GM18498 (cell line): ENCODE data around the gene SPTB.

ENCODE experiments used
- ATAC-seq: cut with Tn5 transposase; IDR thresholded peaks from one replicate; pipeline ENCODE4 v1.9.1; 2021; ENCODE audit warnings: mild to moderate bottlenecking, moderate library complexity; ENCODE audit not compliant: unreplicated experiment

SPTB gene

DNA sequence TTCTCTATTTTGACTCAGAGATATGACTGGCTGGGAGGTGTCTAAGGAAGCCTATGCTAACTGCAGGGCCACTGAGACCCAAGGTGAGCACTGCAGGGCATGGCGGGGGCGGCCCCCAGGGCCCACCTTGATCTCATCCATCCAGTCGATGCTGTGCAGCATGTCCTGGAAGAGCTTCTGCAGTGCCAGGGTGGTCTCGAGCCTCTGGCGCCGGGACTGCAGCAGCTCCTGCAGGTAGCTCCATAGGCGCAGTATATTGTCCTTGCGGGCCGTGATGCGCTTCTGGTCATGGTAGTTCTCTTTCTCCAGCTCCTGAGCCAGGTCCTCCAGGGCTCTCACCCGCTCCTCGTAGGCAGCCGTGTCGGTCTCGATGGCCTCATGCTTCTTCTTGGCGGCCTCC lies 84.5 kb downstream of the SPTB start:
- ATAC-seq, result no peak

DNA sequence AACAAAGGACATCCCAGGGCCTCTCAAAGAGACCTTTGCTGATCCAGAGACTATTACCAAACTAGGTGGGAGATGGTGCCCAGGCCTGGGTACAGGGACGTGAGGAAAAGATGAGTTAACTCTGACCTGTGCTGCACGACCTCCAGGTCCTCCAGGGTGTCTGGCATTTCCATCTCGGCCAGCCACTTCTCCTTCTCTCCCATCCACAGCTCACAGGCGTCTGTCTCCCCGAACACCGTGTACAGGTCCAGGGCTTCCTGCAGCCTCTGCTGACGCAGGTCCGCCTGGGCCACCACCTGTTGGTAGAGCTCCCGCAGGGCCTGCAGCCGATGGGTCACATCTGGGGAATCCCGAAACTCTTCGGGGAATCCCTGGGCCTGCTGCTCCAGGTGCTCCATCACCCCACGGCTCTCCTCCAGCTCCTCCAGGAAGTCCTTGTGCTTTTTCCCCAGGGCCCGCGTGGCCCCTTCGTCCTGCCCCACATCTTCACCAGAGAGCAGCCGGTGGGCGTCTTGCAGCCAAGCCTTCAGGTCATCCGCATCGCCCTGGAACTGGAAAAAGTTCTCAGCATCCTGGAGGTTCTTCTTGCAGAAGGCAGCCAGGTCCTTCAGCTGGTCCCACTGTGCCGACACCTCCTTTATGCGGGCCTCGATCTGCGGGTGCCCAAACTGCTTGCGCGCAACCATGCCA lies 86.7 kb downstream of the SPTB start:
- ATAC-seq, result no peak

DNA sequence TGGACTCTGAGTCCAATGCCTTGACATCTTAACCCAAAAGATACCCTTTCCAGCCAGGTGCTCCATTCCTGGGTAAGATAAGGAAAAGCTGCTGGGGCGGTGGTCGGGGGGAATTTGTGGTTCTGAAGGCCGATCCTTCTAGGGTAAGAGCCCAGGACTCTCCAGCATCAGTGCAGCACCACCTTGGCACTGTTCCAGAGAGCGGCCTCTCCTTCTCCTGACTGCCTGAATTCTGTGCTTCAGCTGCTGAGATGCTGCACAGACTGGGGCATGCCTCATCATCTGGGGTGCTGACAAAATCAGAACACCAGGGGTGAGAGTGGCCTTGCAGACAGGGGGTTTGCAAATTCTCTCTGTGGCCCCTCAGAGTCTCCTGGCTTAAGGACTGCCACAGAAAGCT lies 87.5 kb downstream of the SPTB start:
- ATAC-seq, result no peak

DNA sequence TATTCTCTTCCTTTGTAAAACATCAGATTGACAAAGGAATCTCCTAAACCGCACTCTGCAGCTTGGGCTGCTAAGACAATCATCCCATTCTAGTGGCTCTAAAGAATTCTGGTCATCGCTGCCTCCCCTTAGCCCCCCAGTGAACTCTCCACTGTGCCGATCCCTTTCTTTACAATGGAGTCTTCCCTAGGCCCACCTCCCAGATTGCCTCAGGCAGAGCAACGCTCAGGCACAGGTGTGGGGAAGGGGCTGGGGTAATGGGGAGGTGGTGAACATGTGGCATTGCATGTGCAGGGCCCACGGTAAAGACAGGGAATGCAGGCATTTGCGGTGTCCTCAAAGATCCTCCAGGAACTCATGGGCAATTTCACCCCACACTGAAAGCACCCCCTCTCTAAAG lies 89.2 kb downstream of the SPTB start:
- no peak for ATAC-seq

DNA sequence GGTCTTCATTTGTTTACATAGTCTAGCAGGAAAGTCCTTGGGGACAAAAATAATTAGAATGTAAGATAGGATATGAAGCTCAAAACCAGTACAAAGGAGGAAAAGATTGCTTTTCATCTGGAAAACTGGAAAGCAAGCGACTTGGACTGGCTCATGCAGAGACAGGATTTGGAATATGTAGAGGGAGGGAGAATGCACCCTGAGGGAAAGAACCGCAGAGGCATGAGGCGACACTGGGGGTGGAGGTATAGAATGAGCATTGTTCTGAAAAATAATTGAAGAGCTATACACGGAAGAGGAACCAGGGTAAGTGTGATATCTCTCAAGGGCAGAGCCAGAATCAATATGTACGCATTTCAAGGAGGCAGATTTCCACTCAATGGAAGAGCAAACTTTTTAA lies 90.0 kb downstream of the SPTB start:
- no peak for ATAC-seq

DNA sequence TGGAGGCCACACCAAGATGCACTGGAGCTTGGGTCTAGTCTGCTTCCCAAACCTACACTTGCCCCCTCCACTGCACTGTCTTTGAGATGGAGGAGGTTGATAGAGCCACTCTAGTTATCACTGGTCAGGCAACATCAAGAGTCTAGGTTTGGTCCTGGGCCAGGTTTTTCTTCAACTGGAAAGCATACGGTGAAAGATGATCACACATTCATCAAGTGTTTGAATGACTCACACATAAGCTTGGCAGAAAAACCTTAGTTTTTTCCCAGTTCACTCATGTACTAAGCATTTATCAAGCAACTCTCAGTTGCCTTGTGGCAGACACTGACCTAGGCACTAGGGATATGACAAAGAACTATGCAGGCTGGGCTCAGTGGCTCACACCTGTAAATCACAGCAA lies 91.0 kb downstream of the SPTB start:
- ATAC-seq, result no peak

DNA sequence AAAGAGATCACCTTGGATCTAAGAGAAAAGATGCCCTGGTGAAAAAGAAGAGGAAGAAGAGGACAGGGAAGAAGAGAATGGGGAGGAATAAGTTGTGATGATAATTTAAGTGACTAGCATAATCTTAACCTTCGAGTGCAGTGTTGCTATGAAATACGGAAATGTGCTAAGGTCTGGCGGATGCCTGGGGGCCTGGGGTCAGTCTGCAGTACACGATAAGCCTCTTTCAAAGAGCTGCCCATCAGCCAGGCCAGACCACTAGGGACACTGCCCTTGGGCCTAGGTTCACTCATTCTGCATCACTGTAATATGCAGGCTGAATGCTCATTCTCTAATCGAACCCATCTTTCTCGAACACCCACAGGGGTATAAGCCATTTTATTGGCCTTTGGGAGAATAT lies 92.1 kb downstream of the SPTB start:
- no peak for ATAC-seq

DNA sequence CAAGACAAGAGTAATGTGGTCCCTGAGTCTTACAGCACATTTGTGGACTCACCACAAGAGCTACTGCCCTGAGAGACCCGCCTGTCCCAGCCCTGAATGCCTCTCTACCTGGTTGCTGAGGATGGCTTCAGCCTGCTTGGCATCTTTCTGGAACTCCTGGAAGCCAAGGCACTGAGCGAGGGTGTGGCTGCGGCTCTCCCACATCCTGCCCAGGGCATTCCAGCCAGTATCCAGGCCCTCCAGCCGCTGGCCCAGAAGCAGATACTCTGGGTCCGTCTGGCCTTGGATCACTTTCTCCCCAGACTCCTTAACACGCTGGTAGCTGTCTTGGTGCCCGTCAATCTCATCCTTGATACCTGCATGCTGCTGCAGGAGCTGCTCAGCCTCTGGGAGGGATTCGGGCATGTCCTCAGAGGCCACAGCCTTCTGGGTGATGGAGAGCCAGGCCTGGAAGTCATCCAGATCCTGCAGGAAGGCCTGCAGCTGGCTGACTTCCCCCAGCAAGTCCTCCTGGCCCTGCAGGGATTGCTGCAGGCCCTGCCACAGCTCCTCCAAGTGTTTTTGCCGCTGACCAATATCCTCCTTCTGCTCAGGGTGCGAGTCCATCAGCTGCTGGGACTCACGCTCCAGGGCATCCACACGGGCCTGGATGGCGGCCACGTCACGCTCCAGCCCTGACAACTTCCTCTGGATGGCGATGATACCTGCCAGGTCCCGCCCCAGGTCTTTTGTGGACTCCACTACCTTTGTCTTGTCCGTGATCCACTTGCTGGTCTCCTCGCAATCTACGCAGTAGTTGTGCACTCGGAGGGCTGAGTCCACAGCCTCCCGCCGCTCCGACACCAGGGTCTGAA lies 93.2 kb downstream of the SPTB start:
- ATAC-seq, result no peak

DNA sequence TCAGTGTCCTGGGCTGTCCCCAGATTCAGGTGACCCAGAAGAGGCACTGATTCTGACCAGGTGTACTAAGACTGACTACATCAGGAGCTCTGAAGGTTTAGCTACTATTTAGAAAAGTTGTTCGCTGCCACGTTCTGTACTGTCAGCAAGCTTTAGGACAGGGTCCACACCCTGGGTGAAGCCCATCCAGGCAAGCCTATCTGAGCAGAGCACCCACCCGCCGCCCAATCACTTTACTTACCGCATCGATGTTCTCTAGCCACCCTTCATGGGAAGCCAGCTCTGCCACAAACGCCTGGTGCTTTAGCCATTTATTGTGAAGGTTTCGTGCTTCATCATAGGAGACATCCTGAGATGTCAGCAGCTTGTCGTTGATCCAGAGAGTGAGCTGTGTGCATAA lies 95.7 kb downstream of the SPTB start:
- no peak for ATAC-seq

DNA sequence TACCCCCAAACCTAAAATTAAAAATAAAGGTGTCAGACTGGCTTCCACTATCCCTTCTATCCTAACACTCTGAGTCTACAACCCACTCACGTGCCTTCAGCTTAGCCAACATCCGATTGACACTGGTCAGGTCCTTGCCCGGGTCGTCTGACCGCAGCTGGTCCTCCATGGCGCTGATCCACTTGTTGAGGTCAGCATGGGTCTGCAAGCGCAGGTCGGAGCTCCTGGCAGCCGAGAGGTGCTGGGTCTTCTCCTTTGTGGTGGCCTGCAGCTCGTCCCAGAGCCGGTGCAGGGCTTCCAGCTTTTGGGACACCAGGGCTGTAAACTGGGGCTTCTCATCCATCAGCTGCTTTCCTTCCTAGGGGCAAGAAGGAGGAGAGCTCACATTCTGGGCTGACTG lies 97.5 kb downstream of the SPTB start:
- no peak for ATAC-seq

DNA sequence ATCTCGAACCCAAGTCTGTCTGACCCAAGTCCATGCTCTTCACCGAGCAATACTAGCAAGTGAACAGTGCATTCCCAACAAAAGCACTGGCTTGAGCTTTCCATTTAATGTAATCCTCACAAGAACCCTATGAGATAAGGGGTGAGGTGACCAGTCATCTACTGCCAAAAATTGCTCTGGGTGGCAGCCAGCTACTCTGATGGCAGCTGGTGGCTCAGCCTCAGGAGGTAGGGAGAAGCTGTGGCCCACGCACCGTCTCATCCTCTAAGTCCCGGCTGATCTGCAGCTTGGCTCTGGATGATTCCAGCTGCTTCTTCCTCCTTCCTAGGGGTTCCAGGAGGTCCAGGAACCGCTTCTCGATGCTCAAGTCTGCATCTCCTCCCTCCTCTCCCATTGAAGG lies 100.2 kb downstream of the SPTB start:
- ATAC-seq, result no peak

DNA sequence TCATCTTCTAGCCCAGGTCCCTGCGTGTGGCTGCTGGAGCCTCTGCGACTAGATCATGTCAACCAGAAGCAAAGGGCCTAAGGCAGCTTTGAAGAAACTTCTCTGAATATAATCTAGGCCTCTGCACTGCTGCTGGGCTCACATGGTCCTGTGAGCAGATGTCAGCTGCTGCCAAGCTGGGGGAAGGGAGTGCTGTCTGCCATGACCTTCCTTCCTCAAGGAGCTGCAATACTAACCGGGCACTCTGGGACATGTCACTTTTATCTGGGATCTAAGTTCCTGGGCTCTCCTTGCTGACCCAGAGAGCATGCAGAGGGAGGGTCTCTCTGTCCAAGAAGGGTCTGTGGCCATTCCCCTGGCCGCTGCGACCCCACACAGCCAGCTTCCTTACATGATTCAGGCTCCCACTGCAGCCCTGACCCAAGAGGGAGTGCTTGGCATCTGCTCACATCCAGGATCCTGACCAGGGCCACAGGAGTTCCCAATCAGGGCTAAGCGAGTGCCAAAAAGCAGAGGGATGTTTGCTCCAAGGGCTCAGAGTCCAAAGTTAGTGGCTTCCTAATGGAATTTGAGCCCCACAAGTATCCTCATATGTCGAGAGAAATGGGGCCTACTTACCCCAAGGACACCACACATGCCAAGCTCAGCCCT lies 101.5 kb downstream of the SPTB start:
- ATAC-seq, result no peak

DNA sequence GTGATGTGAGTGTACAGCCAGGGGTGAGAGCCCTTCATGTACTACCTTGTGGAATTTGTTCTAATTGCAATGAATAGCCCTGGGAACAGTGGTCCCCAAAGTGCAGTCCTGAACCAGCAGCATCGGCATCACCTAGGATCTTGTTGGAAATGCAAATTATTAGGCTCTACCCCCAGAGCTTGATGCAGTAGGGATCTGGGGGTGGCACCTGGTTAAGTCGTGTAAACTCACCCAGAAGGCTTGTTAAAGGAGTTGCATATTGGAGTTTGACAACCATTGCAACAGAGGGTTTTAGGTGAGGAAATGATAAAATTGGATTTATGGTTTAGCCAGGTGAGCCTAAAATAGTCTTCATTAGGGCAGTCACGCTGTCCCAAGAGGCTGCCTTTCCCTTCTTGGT lies 102.2 kb downstream of the SPTB start:
- no peak for ATAC-seq

DNA sequence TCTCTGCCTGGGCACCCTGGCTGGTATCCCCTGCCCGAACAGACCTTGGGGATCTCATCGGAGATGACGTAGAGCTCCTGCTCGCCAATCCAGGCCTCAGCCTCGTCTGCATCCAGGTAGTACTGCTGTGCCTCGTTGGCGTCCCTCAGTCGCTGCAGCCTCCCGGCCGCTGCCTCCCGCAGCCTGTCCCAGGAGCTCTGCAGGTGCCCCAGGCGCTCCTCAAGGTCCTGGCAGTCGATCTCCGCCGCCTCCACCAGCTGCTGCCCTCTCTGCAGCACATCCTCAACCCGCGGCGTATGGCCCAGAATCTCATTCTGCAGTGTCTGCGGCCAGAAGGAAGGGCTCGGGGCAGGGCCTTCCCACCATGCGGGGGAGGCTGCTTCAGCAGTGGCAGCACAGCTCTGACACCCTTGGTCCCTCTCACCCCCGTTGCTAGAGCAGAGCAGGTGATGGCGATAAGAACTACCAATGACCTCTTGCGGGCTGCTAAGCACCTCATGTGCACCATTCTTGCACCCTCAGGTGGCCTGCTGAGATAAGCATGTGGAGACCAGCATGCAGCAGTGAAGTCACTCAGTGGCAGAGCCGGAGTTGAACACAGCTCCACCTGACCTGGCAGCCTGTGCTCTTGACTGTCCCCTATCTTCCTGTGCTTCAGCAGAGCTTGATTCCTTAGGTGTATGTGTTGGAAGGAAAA lies 104.5 kb downstream of the SPTB start:
- ATAC-seq, result no peak

DNA sequence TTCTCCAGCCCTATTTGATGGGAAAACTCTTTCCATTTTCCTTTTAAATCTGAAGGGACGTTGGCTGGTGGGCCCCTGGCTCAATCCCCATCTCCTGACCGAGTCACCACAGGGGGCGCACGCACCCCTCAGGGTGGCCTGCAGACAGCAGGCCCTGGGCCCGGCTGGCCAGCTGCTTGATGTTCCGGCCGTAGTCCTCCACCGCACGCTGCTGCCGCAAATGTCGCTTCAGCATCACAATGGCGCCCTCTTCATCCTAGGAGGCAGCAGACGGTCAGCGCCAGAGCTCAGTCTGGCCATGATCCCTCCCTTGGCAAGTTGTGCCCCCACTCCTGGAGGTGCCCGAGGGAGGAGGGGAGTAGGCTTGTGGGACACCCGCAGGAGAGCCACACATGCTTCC lies 105.4 kb downstream of the SPTB start:
- no peak for ATAC-seq

DNA sequence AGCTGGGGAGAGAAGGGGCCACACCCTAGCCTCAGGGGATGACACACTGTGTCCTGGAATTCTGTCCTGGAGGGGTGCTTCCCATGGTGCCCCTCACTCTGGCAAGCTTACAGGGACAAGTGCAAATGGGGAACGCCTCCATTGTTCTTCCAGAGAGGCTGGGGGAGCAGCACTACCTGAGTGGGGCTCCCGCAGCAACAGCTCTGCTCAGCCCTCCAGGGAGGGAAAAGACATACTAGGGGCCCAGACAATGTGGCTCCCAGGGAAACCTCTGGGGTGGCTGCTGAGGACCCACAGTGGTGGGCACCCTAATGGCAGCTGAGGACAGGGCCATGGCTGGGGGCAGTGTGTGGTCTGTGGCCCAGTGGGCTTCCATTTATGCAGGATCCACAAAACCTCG lies 106.1 kb downstream of the SPTB start:
- no peak for ATAC-seq

DNA sequence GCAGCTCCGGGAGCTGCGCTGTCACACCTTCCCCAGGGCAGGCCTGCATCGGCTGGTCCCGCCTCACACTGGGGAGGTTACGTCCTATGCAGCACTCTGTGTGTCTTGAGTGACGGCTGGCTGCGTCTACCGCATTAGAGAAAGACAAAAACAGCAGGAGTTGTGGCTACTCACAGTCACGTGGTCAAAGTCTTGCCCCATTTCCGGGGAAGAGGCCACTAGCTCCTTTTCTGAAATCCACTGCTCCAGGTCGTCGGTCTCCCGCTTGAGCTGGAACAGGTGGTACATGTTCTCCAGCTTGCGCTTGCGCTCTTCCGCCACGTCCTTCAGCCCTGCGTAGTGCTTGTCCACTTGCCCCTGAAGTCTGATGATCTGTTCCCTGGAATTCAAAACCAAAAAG lies 106.7 kb downstream of the SPTB start:
- no peak for ATAC-seq

DNA sequence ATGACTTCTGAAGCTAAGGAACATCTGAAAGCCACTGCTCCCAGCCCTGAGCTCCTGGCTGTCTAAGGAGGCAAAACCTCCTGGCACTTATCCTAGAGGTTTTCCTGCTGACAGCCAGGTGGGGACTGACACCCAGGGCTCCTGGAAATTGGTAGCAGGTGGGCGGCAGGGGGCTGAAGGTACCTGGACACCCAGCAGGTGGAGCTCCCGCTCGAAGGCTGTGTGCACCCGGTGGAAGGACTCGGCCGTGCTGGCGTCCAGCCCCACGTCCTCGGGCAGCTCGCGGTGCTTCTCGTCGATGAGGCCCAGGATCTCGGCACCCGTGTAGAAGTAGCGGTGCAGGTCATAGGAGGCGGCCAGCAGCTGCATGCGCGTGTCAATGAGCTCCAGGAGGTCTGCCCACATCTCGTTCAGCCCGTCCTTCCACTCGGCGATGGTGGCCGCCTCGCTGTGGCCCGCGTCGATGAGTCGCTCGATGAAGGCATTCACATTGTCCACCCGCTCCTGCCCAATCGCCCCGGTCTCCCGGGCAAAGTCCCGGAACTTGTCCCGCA lies 107.2 kb downstream of the SPTB start:
- ATAC-seq, result no peak

DNA sequence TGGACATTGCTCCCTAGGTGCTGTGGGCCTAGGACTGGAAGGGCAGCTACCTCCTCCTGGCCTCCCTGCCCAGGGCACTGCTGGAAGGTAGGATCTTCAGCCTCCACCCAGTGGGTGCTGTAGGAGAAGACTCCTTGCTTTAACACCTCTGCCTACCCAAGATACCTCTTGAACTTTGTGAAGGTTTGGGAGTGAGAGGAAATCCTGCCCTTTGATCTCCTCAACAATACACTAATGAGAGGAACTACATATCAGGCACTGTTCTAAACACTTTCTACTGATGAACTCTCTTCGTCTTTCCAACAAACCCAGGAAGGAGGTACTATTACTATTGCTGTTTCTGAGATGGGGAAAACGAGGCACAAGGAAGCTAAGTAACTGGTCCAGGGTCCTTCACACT lies 108.5 kb downstream of the SPTB start:
- no peak for ATAC-seq

DNA sequence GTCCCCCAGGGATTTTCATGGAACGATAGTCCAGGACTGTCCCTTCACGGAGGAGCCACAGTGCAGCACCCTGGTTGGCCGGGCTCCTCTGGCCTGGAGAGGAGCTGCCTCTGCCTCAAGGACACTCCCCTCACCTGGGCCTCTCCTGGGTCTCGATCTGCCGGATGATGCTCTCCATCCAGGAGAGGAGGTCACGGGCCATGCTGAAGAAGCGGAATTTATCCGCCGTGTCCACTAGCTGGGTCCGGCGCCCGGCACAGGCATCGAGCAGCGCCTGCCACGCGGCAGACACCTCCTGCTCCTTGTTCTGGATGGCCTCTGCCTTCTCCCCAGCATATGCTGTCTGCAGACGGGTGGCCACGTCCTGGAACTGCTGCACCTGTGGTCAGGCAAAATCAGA lies 109.0 kb downstream of the SPTB start:
- no peak for ATAC-seq
